ENCODE results near the gene TBC1D10A.

TBC1D10A gene

DNA sequence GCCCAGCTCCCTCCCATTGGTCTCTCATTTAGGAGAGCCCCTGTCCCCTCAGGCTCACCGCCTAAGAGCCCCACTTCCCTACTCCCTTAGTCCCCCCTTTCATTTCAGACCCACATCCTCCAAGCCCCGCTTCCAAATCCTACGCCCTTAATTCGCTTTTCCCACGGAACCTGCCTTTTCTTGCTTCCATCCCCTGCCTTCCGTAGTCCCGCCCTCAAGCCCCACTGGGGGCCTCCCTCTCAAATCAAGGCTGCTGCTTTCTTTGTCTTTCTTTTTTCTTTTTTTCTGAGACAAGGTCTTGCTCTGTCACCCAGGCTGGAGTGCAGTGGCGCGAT is 30.5 kb upstream of the TBC1D10A start (continued):
- TF ChIP-seq, protein P1, sequence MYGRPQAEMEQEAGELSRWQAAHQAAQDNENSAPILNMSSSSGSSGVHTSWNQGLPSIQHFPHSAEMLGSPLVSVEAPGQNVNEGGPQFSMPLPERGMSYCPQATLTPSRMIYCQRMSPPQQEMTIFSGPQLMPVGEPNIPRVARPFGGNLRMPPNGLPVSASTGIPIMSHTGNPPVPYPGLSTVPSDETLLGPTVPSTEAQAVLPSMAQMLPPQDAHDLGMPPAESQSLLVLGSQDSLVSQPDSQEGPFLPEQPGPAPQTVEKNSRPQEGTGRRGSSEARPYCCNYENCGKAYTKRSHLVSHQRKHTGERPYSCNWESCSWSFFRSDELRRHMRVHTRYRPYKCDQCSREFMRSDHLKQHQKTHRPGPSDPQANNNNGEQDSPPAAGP (tag by site-specific recombination; IDR thresholded peaks at IDR 0.05) = no peak
- TF ChIP-seq ZNF548 (tag by site-specific recombination; IDR thresholded peaks at IDR 0.05) = no peak
- no peak for TF ChIP-seq SALL2 (tag by site-specific recombination; IDR thresholded peaks at IDR 0.05; ENCODE audit: borderline replicate concordance)
- TF ChIP-seq ZNF155 (tag by site-specific recombination; IDR thresholded peaks at IDR 0.05) = no peak
- TF ChIP-seq ZBTB17 (tag by site-specific recombination; IDR thresholded peaks at IDR 0.05) = 0 out of 2 replicates have a peak, but pooled peaks have one; percentile 6
- TF ChIP-seq ZNF549 (tag by site-specific recombination; IDR thresholded peaks at IDR 0.05) = no peak
- no peak for TF ChIP-seq ZNF48 (tag by site-specific recombination; IDR thresholded peaks at IDR 0.05)
- peak; percentile 47; the same call in 1 of the 2 replicates for TF ChIP-seq ZBTB48 (tag by site-specific recombination; IDR thresholded peaks at IDR 0.05)
- TF ChIP-seq ZNF558 (tag by site-specific recombination; IDR thresholded peaks at IDR 0.05) = no peak
- TF ChIP-seq GLIS2 (tag by site-specific recombination; IDR thresholded peaks at IDR 0.05) = peak; percentile 90
- 0 out of 2 replicates have a peak, but pooled peaks have one; percentile 2 for TF ChIP-seq KLF9 (tag by site-specific recombination; IDR thresholded peaks at IDR 0.05; ENCODE audit: low read depth)
- TF ChIP-seq YY2 (tag by site-specific recombination; IDR thresholded peaks at IDR 0.05) = no peak
- TF ChIP-seq, protein P2, sequence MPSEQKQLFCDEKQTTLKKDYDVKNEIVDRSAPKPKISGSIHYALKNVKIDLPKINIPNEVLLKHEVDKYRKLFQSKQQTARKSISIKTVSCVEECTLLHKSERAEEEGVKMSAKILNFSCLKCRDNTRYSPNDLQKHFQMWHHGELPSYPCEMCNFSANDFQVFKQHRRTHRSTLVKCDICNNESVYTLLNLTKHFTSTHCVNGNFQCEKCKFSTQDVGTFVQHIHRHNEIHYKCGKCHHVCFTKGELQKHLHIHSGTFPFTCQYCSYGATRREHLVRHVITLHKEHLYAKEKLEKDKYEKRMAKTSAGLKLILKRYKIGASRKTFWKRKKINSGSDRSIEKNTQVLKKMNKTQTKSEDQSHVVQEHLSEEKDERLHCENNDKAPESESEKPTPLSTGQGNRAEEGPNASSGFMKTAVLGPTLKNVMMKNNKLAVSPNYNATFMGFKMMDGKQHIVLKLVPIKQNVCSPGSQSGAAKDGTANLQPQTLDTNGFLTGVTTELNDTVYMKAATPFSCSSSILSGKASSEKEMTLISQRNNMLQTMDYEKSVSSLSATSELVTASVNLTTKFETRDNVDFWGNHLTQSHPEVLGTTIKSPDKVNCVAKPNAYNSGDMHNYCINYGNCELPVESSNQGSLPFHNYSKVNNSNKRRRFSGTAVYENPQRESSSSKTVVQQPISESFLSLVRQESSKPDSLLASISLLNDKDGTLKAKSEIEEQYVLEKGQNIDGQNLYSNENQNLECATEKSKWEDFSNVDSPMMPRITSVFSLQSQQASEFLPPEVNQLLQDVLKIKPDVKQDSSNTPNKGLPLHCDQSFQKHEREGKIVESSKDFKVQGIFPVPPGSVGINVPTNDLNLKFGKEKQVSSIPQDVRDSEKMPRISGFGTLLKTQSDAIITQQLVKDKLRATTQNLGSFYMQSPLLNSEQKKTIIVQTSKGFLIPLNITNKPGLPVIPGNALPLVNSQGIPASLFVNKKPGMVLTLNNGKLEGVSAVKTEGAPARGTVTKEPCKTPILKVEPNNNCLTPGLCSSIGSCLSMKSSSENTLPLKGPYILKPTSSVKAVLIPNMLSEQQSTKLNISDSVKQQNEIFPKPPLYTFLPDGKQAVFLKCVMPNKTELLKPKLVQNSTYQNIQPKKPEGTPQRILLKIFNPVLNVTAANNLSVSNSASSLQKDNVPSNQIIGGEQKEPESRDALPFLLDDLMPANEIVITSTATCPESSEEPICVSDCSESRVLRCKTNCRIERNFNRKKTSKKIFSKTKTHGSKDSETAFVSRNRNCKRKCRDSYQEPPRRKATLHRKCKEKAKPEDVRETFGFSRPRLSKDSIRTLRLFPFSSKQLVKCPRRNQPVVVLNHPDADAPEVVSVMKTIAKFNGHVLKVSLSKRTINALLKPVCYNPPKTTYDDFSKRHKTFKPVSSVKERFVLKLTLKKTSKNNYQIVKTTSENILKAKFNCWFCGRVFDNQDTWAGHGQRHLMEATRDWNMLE (tag by site-specific recombination; conservative IDR thresholded peaks at IDR 0.05; ENCODE audit: low read depth) = no peak
- no peak for TF ChIP-seq ZNF658 (tag by site-specific recombination; IDR thresholded peaks at IDR 0.05)
- TF ChIP-seq TRIM28 (IDR thresholded peaks at IDR 0.05; ENCODE audit: borderline replicate concordance, low read length) = no peak
- no peak for TF ChIP-seq OSR2 (tag by site-specific recombination; IDR thresholded peaks at IDR 0.05)
- no peak for TF ChIP-seq ZNF341 (tag by site-specific recombination; IDR thresholded peaks at IDR 0.05; ENCODE audit: low read depth)
- no peak for TF ChIP-seq ZNF350 (tag by site-specific recombination; IDR thresholded peaks at IDR 0.05)
- no peak for TF ChIP-seq ZNF114 (tag by site-specific recombination; IDR thresholded peaks at IDR 0.05)
- TF ChIP-seq ZFP37 (tag by site-specific recombination; IDR thresholded peaks at IDR 0.05) = no peak
- TF ChIP-seq ZNF514 (tag by site-specific recombination; IDR thresholded peaks at IDR 0.05) = no peak
- TF ChIP-seq ZNF830 (tag by site-specific recombination; IDR thresholded peaks at IDR 0.05; ENCODE audit: low read depth) = no peak
- TF ChIP-seq ZNF670 (tag by site-specific recombination; IDR thresholded peaks at IDR 0.05; ENCODE audit: low read depth) = no peak
- TF ChIP-seq, protein P3, sequence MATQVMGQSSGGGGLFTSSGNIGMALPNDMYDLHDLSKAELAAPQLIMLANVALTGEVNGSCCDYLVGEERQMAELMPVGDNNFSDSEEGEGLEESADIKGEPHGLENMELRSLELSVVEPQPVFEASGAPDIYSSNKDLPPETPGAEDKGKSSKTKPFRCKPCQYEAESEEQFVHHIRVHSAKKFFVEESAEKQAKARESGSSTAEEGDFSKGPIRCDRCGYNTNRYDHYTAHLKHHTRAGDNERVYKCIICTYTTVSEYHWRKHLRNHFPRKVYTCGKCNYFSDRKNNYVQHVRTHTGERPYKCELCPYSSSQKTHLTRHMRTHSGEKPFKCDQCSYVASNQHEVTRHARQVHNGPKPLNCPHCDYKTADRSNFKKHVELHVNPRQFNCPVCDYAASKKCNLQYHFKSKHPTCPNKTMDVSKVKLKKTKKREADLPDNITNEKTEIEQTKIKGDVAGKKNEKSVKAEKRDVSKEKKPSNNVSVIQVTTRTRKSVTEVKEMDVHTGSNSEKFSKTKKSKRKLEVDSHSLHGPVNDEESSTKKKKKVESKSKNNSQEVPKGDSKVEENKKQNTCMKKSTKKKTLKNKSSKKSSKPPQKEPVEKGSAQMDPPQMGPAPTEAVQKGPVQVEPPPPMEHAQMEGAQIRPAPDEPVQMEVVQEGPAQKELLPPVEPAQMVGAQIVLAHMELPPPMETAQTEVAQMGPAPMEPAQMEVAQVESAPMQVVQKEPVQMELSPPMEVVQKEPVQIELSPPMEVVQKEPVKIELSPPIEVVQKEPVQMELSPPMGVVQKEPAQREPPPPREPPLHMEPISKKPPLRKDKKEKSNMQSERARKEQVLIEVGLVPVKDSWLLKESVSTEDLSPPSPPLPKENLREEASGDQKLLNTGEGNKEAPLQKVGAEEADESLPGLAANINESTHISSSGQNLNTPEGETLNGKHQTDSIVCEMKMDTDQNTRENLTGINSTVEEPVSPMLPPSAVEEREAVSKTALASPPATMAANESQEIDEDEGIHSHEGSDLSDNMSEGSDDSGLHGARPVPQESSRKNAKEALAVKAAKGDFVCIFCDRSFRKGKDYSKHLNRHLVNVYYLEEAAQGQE (tag by site-specific recombination; IDR thresholded peaks at IDR 0.05) = no peak
- no peak for TF ChIP-seq REPIN1 (tag by site-specific recombination; IDR thresholded peaks at IDR 0.05; ENCODE audit: low read depth)
- no peak for TF ChIP-seq TCF7L2 (IDR thresholded peaks at IDR 0.05; ENCODE audit: borderline replicate concordance, low read depth, low read length)
- no peak for TF ChIP-seq IKZF3 (tag by site-specific recombination; IDR thresholded peaks at IDR 0.05)
- TF ChIP-seq, protein P4, sequence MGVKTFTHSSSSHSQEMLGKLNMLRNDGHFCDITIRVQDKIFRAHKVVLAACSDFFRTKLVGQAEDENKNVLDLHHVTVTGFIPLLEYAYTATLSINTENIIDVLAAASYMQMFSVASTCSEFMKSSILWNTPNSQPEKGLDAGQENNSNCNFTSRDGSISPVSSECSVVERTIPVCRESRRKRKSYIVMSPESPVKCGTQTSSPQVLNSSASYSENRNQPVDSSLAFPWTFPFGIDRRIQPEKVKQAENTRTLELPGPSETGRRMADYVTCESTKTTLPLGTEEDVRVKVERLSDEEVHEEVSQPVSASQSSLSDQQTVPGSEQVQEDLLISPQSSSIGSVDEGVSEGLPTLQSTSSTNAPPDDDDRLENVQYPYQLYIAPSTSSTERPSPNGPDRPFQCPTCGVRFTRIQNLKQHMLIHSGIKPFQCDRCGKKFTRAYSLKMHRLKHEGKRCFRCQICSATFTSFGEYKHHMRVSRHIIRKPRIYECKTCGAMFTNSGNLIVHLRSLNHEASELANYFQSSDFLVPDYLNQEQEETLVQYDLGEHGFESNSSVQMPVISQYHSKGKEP (tag by site-specific recombination; IDR thresholded peaks at IDR 0.05) = no peak
- TF ChIP-seq ZNF837 (tag by site-specific recombination; IDR thresholded peaks at IDR 0.05) = no peak
- TF ChIP-seq ZNF174 (tag by site-specific recombination; IDR thresholded peaks at IDR 0.05) = no peak
- no peak for TF ChIP-seq ZNF391 (tag by site-specific recombination; IDR thresholded peaks at IDR 0.05; ENCODE audit: borderline replicate concordance, low read depth)
- peak; percentile 56 for TF ChIP-seq GLIS1 (tag by site-specific recombination; IDR thresholded peaks at IDR 0.05)
- peak; percentile 71 for TF ChIP-seq SP2 (tag by site-specific recombination; IDR thresholded peaks at IDR 0.05)
